Measurements from ENCODE around the gene CADM4. TPM values are rescaled to one million over a fixed set of nuclear protein-coding genes. Genes with fewer than 3 reads are reported as not detected.
"Not testable (repeated sequence)": the region's sequence is repeated elsewhere in the genome, so short reads cannot be mapped to it uniquely, and the experiment has no call there.

Gene CADM4
- total and polyA plus RNA-seq, 5 donors from 2014 or later = 0.30 TPM; not detected in 4

DNA sequence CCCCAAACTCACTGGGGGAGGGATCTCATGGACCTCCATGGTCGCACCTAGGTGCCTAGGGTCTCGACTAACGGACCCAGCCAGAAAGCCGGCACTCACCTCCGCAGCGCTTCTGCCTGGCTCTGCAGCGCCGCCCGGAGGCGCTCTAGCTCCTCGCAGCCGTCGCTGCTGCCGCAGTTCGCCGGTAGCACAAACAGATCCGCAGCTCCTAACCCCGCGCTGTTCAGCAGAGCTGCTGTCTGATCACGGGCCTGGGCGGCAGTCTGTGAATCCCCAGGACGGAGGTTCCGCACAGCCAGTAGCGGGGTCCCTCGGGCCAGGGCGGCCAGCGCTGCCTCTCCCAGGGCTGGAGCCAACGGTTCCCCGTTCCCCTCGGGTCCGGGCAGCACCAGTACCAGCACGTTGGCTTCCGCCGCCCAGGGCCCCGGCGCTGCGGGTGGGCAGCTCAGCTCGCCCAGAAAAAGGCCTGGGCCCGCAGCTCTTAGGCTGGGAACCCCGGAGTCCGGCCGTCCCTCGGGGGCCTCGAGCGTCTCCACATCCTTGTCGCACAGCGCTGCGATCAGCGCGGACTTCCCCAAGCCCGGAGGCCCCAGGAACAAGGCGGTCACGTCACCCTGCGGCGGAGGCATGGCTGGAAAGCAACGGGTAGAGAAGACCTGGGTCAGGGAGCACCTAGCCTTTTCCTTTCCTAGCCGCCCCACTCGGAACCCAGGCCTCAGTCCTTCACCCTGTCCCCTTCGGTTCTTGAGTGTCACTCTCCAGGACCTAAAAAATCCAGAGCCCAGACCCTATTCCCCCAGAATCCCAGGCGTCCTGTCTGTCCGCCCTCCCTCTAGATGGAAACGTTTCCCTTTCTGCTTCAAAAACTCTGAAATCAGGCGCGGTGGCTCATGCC, 44.7 kb downstream of the CADM4 start:
- peak overlapping the region; percentile 80 to 100 (median 99) for H3K27ac Mint-ChIP-seq
- ATAC-seq (ENCODE audit: low read depth in 2 of 2) (peak; percentile 57 to 68), DNase-seq (peak; percentile 58 to 88 (median 79))
- peak overlapping the region; percentile 94 to 97 (median 96) for H3K4me3 Mint-ChIP-seq
- H3K36me3 ChIP-seq (ENCODE audit: control insufficient read depth, insufficient read depth, low read length) = peaks cover 18% of the 10 kb centered on the region
- no peaks in the 10 kb centered on the region for H3K9me3 ChIP-seq (ENCODE audit: control insufficient read depth in 2 of 2, low read length in 2 of 2)
- peak overlapping the region; percentile 83 for H3K4me3 ChIP-seq (ENCODE audit: low read depth, low read length)
- H3K27me3 ChIP-seq (ENCODE audit: control insufficient read depth, insufficient read depth, low read length) = no peaks in the 10 kb centered on the region
- peaks cover 6% of the 10 kb centered on the region for H3K27me3 Mint-ChIP-seq
- H3K9me3 Mint-ChIP-seq = peaks cover 0 to 1% (median 0%) of the 10 kb centered on the region in 7 donors
- peak overlapping the region; percentile 98 for H3K27ac ChIP-seq (ENCODE audit: insufficient read depth, low read length, poor library complexity, severe bottlenecking)
- H3K4me1 Mint-ChIP-seq = peaks cover 7 to 67% (median 36%) of the 10 kb centered on the region in 4 donors
- H3K4me1 ChIP-seq (ENCODE audit: control insufficient read depth, insufficient read depth, low read length, poor library complexity, severe bottlenecking) = peaks cover 43% of the 10 kb centered on the region
- peaks cover 21% of the 10 kb centered on the region for H3K36me3 Mint-ChIP-seq

DNA sequence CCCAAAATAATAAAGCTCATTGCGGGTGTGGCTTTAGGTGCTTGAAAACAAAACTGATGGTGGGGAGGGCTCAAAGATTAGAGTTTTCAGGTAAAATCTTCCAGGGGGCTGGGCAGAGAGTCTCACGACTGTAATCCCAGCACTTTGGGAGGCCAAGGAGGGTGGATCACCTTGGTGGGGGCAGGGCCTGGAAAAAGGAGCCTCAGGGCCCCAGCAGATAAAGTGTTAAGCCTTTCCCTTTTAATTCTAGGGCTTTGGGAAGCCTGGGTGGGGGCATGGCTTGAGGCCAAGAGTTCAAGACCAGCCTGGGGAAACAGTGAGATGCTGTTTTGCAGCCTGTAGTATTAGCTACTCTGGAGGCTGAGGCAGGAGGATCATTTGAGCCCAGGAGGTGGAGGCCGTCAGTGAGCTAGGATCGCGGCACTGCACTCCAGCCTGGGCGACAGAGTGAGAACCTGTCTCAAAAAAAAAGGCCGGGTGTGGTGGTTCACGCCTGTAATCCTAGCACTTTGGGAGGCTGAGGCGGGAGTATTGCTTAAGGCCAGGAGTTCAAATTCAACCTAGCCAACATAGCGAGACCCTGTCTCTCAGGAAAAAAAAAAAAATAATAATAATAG, 45.5 kb downstream of the CADM4 start:
- Mint-ChIP-seq H3K4me1 (peaks cover 7 to 67% (median 37%) of the 10 kb centered on the region in 4 donors), H3K27ac (peak overlapping the region; percentile 56 to 99 (median 81)), H3K4me3 (peak overlapping the region in 3 of 4 donors; percentile 80 to 97 (median 95)), H3K9me3 (peaks cover 0 to 1% (median 0%) of the 10 kb centered on the region in 7 donors), H3K36me3 (peaks cover 23% of the 10 kb centered on the region), H3K27me3 (peaks cover 6% of the 10 kb centered on the region)
- DNase-seq = no peak
- Histone ChIP-seq H3K36me3 (ENCODE audit: control insufficient read depth, insufficient read depth, low read length) (peaks cover 12% of the 10 kb centered on the region), H3K4me3 (ENCODE audit: low read depth, low read length) (peak overlapping the region; percentile 37), H3K4me1 (ENCODE audit: control insufficient read depth, insufficient read depth, low read length, poor library complexity, severe bottlenecking) (peaks cover 43% of the 10 kb centered on the region), H3K9me3 (ENCODE audit: control insufficient read depth in 2 of 2, low read length in 2 of 2) (no peaks in the 10 kb centered on the region), H3K27ac (ENCODE audit: insufficient read depth, low read length, poor library complexity, severe bottlenecking) (peak overlapping the region; percentile 98), H3K27me3 (ENCODE audit: control insufficient read depth, insufficient read depth, low read length) (no peaks in the 10 kb centered on the region)
- no peak for ATAC-seq (ENCODE audit: low read depth in 2 of 2)

DNA sequence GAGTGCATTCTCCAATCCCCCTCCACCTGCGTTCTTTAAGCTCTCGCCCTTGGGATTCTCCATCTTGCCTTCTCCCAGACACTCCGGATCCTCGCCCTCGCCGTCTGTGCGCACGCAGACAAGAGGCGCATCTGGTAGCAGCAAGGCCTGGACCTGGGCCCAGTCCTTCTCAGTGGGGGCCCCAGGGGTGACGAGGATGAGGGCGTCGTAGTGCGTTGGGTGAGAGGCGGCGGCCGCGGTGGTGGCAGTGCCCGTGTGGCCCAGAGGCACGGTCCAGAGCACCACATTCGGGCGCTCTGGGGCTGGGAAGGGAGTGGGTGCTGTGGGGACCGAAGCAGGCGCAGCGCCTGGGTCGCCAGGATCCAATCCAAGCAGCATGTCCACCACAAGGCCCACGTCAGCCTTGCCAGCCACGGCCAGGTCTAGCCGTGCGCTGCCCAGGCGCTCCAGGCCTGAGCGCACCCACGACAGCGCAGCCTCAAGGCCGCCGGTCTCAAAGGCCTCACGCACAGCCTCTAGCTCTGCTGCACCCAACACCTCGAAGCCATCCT, 46.8 kb downstream of the CADM4 start:
- no peaks in the 10 kb centered on the region for H3K27me3 ChIP-seq (ENCODE audit: control insufficient read depth, insufficient read depth, low read length)
- no peak overlapping the region for H3K4me3 ChIP-seq (ENCODE audit: low read depth, low read length)
- no peak for DNase-seq
- Mint-ChIP-seq H3K9me3 (peaks cover 0 to 1% (median 0%) of the 10 kb centered on the region in 7 donors), H3K27me3 (peaks cover 6% of the 10 kb centered on the region), H3K36me3 (peaks cover 21% of the 10 kb centered on the region), H3K4me3 (peak overlapping the region in 1 of 4 donors; percentile 86), H3K27ac (peak overlapping the region in 1 of 3 donors; percentile 21), H3K4me1 (peaks cover 6 to 56% (median 28%) of the 10 kb centered on the region in 4 donors)
- no peaks in the 10 kb centered on the region for H3K9me3 ChIP-seq (ENCODE audit: control insufficient read depth in 2 of 2, low read length in 2 of 2)
- no peak overlapping the region for H3K27ac ChIP-seq (ENCODE audit: insufficient read depth, low read length, poor library complexity, severe bottlenecking)
- peaks cover 8% of the 10 kb centered on the region for H3K36me3 ChIP-seq (ENCODE audit: control insufficient read depth, insufficient read depth, low read length)
- ATAC-seq (ENCODE audit: low read depth in 2 of 2) = no peak
- peaks cover 41% of the 10 kb centered on the region for H3K4me1 ChIP-seq (ENCODE audit: control insufficient read depth, insufficient read depth, low read length, poor library complexity, severe bottlenecking)

DNA sequence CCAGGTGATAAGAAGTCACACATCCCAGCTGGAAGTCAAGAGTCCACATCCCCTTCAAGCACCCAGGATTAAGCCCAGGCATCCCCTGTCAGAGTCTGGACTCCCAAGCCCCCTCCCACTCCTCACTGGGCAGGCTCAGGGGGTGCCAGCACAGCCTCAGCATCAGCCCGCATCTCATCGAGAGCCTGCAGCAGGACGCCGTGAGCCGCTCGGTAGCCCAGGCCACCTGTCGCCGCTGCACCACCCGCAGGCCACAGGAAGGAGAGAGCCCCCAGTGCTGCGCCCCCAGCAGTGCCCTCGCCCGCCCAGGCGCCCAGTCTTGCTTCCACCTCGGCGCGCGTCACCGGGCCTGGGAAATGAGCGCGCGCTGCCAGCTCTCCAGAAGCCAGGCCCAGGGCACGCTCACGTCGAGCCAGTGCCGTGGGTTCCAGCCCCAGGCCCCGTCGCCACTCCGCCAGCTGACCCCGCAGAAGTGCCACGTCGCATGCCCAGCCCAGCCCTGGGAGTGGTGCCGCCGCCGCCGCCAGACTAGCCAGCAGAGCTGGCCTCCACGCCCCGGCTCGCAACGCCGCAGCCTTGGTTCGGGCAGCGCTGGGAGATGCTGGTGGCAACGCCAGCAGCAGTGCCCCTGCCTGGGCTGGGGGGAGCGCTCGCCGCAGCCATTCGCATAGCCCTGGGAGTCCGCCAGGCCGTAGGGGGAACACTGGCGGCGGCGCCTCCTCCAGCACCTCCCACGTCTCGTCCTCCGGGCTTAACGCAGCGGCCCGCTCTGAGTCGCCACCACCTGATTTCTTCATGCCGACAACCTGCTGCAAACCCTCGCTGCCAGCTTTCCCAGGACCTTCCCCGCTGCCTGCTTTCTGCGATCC, 47.5 kb downstream of the CADM4 start:
- Mint-ChIP-seq H3K9me3 (peaks cover 0 to 1% (median 0%) of the 10 kb centered on the region in 7 donors), H3K4me1 (peaks cover 0 to 48% (median 21%) of the 10 kb centered on the region in 4 donors), H3K36me3 (peaks cover 17% of the 10 kb centered on the region), H3K27ac (no peak overlapping the region), H3K27me3 (peaks cover 6% of the 10 kb centered on the region), H3K4me3 (no peak overlapping the region)
- ATAC-seq (ENCODE audit: low read depth in 2 of 2) (no peak), DNase-seq (no peak)
- Histone ChIP-seq H3K36me3 (ENCODE audit: control insufficient read depth, insufficient read depth, low read length) (peaks cover 8% of the 10 kb centered on the region), H3K4me1 (ENCODE audit: control insufficient read depth, insufficient read depth, low read length, poor library complexity, severe bottlenecking) (peaks cover 34% of the 10 kb centered on the region), H3K4me3 (ENCODE audit: low read depth, low read length) (no peak overlapping the region), H3K9me3 (ENCODE audit: control insufficient read depth in 2 of 2, low read length in 2 of 2) (no peaks in the 10 kb centered on the region), H3K27ac (ENCODE audit: insufficient read depth, low read length, poor library complexity, severe bottlenecking) (no peak overlapping the region), H3K27me3 (ENCODE audit: control insufficient read depth, insufficient read depth, low read length) (no peaks in the 10 kb centered on the region)

DNA sequence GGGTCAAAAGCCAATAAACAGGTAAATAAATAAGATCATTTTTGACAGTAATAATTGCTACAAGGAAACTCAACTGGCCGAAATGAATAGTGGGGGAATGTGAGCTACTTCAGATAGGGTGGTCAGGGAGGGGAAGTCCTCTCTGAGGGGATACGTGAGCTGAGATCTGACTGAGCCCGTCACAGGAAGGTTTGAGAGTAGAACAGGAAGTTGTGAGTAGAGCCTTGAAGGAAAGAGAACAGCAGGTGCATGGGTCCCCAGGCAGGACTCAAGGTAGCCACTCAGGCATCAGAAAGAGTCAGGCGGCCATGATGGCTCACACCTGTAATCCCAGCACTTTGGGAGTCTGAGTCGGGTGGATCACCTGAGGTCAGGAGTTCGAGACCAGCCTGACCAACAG, 50.0 kb downstream of the CADM4 start:
- H3K4me3 ChIP-seq (ENCODE audit: low read depth, low read length) = no peak overlapping the region
- no peaks in the 10 kb centered on the region for H3K9me3 ChIP-seq (ENCODE audit: control insufficient read depth in 2 of 2, low read length in 2 of 2)
- peaks cover 20% of the 10 kb centered on the region for H3K36me3 Mint-ChIP-seq
- no peak overlapping the region for H3K27ac ChIP-seq (ENCODE audit: insufficient read depth, low read length, poor library complexity, severe bottlenecking)
- no peaks in the 10 kb centered on the region for H3K27me3 Mint-ChIP-seq
- H3K27ac Mint-ChIP-seq = peak overlapping the region; percentile 41 to 84 (median 69)
- H3K4me1 Mint-ChIP-seq = peaks cover 0 to 29% (median 12%) of the 10 kb centered on the region in 4 donors
- ATAC-seq (ENCODE audit: low read depth in 2 of 2) (no peak), DNase-seq (peak in 1 of 3 donors; percentile 34)
- H3K27me3 ChIP-seq (ENCODE audit: control insufficient read depth, insufficient read depth, low read length) = no peaks in the 10 kb centered on the region
- H3K36me3 ChIP-seq (ENCODE audit: control insufficient read depth, insufficient read depth, low read length) = peaks cover 8% of the 10 kb centered on the region
- H3K9me3 Mint-ChIP-seq = peaks cover 0 to 1% (median 0%) of the 10 kb centered on the region in 7 donors
- H3K4me3 Mint-ChIP-seq = no peak overlapping the region
- H3K4me1 ChIP-seq (ENCODE audit: control insufficient read depth, insufficient read depth, low read length, poor library complexity, severe bottlenecking) = peaks cover 12% of the 10 kb centered on the region

DNA sequence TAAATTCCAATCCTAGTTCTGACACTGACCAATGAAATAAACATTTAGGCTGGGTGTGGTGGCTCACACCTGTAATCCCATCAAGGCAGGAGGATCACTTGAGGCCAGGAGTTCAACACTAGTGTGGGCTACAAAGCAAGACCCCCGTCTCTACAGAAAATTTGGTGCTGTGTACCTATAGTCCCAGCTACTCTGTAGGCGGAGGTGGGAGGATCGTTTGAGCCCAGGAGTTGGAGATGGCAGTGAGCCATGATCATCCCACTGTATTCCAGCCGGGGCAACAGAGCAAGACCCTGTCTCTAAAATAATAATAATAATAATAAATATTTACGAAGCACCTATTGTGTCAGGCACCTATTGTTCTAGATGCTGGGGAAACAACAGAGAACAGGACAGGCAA, 50.4 kb downstream of the CADM4 start:
- H3K4me1 Mint-ChIP-seq = peaks cover 0 to 30% (median 13%) of the 10 kb centered on the region in 4 donors
- Histone ChIP-seq H3K9me3 (ENCODE audit: control insufficient read depth in 2 of 2, low read length in 2 of 2) (no peaks in the 10 kb centered on the region), H3K36me3 (ENCODE audit: control insufficient read depth, insufficient read depth, low read length) (peaks cover 8% of the 10 kb centered on the region), H3K4me3 (ENCODE audit: low read depth, low read length) (no peak overlapping the region), H3K27ac (ENCODE audit: insufficient read depth, low read length, poor library complexity, severe bottlenecking) (no peak overlapping the region), H3K27me3 (ENCODE audit: control insufficient read depth, insufficient read depth, low read length) (no peaks in the 10 kb centered on the region), H3K4me1 (ENCODE audit: control insufficient read depth, insufficient read depth, low read length, poor library complexity, severe bottlenecking) (peaks cover 8% of the 10 kb centered on the region)
- H3K4me3 Mint-ChIP-seq = no peak overlapping the region
- H3K27ac Mint-ChIP-seq = peak overlapping the region; percentile 20 to 84 (median 69)
- H3K9me3 Mint-ChIP-seq = peaks cover 0 to 1% (median 0%) of the 10 kb centered on the region in 7 donors
- ATAC-seq (ENCODE audit: low read depth in 2 of 2) (no peak), DNase-seq (no peak)
- no peaks in the 10 kb centered on the region for H3K27me3 Mint-ChIP-seq
- peaks cover 20% of the 10 kb centered on the region for H3K36me3 Mint-ChIP-seq

DNA sequence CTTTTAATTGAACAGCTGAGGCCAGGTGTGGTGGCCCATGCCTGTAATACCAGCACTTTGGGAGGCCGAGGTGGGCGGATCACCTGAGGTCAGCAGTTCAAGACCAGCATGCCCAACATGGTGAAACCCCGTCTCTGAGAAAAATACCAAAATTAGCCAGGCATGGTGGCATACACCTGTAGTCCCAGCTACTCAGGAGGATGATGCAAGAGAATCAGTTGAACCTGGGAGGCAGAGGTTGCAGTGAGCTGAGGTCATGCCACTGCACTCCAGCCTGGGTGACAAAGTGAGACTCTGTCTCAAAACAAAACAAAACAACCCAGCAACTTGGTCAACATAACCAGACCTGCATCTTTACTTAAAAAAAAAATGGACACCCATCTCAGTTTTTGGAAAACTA, 52.6 kb downstream of the CADM4 start:
- ATAC-seq (ENCODE audit: low read depth in 2 of 2); H3K36me3 ChIP-seq (ENCODE audit: control insufficient read depth, insufficient read depth, low read length); H3K9me3 Mint-ChIP-seq; H3K4me3 Mint-ChIP-seq; H3K27ac ChIP-seq (ENCODE audit: insufficient read depth, low read length, poor library complexity, severe bottlenecking); H3K27me3 ChIP-seq (ENCODE audit: control insufficient read depth, insufficient read depth, low read length); H3K9me3 ChIP-seq (ENCODE audit: control insufficient read depth in 2 of 2, low read length in 2 of 2); H3K4me1 ChIP-seq (ENCODE audit: control insufficient read depth, insufficient read depth, low read length, poor library complexity, severe bottlenecking); DNase-seq; H3K27me3 Mint-ChIP-seq; H3K27ac Mint-ChIP-seq; H3K4me3 ChIP-seq (ENCODE audit: low read depth, low read length): not testable (repeated sequence)
- H3K4me1 Mint-ChIP-seq = peaks cover 0 to 21% (median 8%) of the 10 kb centered on the region in 4 donors
- H3K36me3 Mint-ChIP-seq = peaks cover 12% of the 10 kb centered on the region
